Neuron (in vitro differentiated cells): Measurements from ENCODE around the gene CDIP1.
A peak's percentile ranks its signal among the peaks of the same experiment; 100 is the strongest.
"Not testable (repeated sequence)": the region's sequence is repeated elsewhere in the genome, so short reads cannot be mapped to it uniquely, and the experiment has no call there.

Experiments
- H2AFZ ChIP-seq: one replicate; pipeline ENCODE4 v1.6.1; 2013; ENCODE audit warnings: low read depth, mild to moderate bottlenecking, inconsistent platforms, low read length, moderate library complexity
- H3K27me3 ChIP-seq: one replicate; pipeline ENCODE4 v1.6.1; 2013; ENCODE audit warnings: low read length; ENCODE audit not compliant: insufficient read depth
- H3K36me3 ChIP-seq: one replicate; pipeline ENCODE4 v1.6.1; 2013; ENCODE audit warnings: low read length; ENCODE audit not compliant: insufficient read depth
- H3K4me1 ChIP-seq: one replicate; pipeline ENCODE4 v1.6.1; 2013; ENCODE audit warnings: low read length; ENCODE audit not compliant: insufficient read depth
- H3K4me3 ChIP-seq: 2 replicates; pipeline ENCODE4 v1.5.1; 2013; ENCODE audit warnings: mild to moderate bottlenecking, low read length, moderate library complexity
- H3K9me3 ChIP-seq: one replicate; pipeline ENCODE4 v1.6.1; 2013; ENCODE audit warnings: low read length

CDIP1 gene

DNA sequence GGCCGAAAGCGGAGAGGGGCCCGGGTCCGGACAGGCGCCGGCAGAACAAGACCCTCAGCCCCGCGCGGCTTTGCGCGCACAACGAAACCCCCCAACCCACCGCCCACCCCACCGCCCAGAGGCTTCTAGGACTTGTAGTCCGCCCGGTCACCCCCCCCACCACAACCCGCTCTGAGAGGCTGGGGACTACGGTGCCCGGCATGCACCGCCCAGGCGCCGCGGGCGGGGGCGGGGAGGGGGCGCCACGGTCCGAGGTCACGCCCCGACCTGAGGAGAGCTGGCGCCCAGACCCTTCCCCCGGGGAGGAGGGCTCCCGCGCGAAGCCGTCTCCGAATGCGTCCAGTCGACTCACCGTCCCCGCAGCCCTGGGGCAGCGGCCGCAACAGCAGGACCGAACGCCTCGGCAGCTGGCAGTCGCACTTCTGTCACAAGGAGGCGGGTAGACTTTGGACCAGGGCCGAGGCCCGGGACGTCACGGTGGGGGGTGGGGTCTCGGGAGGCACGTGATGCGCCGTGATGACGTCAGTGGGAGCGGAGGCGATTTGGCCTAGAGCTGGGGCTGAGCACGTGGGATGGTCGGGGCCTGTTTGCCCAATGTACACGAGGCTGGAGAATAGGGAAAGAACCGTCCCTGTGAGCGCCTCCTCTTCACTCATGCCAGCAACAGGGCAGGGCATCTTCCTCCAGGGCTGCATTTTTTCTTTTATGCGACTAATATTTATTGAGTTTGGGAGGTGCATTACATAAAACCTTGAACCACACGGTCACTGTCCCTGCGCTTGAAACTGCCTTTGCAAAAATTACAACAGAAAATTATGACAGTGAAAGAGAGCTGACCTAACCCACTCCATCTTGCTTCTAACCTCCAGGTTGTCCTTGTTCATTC lies at the start of gene CDIP1:
Gene CDIP1, minus strand, starts transcription at position 424 of the 886 bp plus-strand sequence. CDS start 24,643 bp downstream, outside the sequence.
- Histone ChIP-seq H3K9me3 (peaks cover 12% of the 10 kb centered on the region), H3K4me3 (peak within 1 kb of the TSS; percentile 77), H3K27me3 (no peaks in the 10 kb centered on the region)

DNA sequence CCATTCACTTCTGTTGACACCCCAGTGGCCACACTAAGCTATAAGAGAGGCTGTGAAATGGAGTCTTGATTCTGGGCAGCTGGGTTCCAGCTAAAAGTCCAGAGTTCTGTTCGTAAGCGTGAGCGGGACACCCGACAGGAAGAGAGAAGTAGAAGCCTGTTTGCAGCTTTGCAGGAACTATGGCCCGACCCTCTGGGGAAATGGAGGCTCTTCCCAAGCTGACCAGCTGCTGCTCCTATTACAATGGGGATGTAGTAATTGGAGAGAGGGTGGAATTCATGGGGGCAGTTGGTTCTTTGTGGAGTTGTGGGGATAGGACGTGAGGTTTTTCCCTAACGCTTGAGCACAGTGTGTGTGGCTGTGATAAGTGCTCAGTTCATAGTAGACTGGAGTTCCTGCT lies 47.7 kb upstream of the CDIP1 start:
- no peak overlapping the region for H3K4me3 ChIP-seq
- no peak overlapping the region for H2AFZ ChIP-seq
- H3K9me3 ChIP-seq: no peaks in the 10 kb centered on the region
- H3K4me1 ChIP-seq: no peaks in the 10 kb centered on the region
- no peaks in the 10 kb centered on the region for H3K27me3 ChIP-seq
- no peaks in the 10 kb centered on the region for H3K36me3 ChIP-seq

More for the DNA sequence above, at the start of gene CDIP1:
- Histone ChIP-seq H2AFZ (peak within 1 kb of the TSS; percentile 72), H3K4me1 (peaks cover 8% of the 10 kb centered on the region), H3K36me3 (peaks cover 9% of the 10 kb centered on the region)

DNA sequence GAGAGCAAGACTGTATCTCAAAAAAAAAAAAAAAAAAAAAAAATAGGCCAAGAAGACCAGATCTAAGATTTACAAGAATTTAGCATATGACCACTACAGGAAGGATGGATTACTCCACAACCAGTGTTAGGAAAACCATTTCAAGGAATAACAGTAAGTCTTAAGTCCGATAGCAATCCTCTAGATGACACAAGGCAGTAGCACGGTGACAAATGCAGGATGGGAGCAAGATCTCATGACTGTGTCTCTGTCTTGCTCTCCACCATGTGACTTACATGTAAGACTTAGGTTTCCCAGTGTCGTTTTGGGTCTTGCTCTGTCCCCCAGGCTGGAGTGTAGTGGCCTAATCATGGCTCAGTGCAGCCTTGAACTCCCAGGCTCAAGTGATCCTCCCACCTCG lies 45.3 kb upstream of the CDIP1 start:
- no peak overlapping the region for H2AFZ ChIP-seq
- no peaks in the 10 kb centered on the region for H3K36me3 ChIP-seq
- H3K9me3 ChIP-seq: no peaks in the 10 kb centered on the region
- H3K4me3 ChIP-seq: no peak overlapping the region
- H3K27me3 ChIP-seq: no peaks in the 10 kb centered on the region
- H3K4me1 ChIP-seq: no peaks in the 10 kb centered on the region

GRCh38 chr16:4580250-4580649 lies 41.7 kb upstream of the CDIP1 start:
- Histone ChIP-seq H3K4me1 (no peaks in the 10 kb centered on the region), H3K9me3 (no peaks in the 10 kb centered on the region), H3K36me3 (no peaks in the 10 kb centered on the region), H2AFZ (no peak overlapping the region), H3K27me3 (no peaks in the 10 kb centered on the region), H3K4me3 (no peak overlapping the region)

- Histone ChIP-seq H3K4me1 (no peaks in the 10 kb centered on the region), H3K36me3 (no peaks in the 10 kb centered on the region), H3K9me3 (no peaks in the 10 kb centered on the region), H2AFZ (no peak overlapping the region), H3K4me3 (no peak overlapping the region), H3K27me3 (no peaks in the 10 kb centered on the region)
Observed at GRCh38 chr16:4578961-4579530, 40.5 kb upstream of the CDIP1 start.

DNA sequence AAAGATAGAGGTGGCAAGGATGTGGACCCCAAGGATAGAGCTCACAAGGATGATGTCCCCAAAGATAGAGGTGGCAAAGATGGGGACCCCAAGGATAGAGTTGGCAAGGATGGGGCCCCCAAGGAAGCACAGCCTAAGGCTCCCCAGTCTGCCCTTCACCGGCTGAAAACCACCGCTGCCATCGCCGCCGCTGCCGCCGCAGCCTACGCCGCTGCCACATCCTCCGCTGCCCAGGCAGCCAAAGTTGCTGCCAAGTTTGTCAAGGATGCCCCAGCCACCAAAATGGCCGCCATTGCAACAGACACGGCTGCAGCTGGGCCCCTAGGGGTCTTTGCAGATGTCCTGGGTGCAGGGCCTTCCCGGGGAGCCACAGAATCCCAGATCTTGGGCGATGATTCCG lies 37.4 kb upstream of the CDIP1 start:
- Histone ChIP-seq H3K9me3 (no peaks in the 10 kb centered on the region), H3K4me1 (no peaks in the 10 kb centered on the region), H3K4me3 (no peak overlapping the region), H3K36me3 (no peaks in the 10 kb centered on the region), H2AFZ (no peak overlapping the region), H3K27me3 (no peaks in the 10 kb centered on the region)

- Histone ChIP-seq H3K4me3 (no peak overlapping the region), H3K27me3 (no peaks in the 10 kb centered on the region), H2AFZ (no peak overlapping the region), H3K9me3 (no peaks in the 10 kb centered on the region), H3K4me1 (peaks cover 5% of the 10 kb centered on the region), H3K36me3 (no peaks in the 10 kb centered on the region)
Observed at GRCh38 chr16:4574919-4575705, 36.5 kb upstream of the CDIP1 start.

DNA sequence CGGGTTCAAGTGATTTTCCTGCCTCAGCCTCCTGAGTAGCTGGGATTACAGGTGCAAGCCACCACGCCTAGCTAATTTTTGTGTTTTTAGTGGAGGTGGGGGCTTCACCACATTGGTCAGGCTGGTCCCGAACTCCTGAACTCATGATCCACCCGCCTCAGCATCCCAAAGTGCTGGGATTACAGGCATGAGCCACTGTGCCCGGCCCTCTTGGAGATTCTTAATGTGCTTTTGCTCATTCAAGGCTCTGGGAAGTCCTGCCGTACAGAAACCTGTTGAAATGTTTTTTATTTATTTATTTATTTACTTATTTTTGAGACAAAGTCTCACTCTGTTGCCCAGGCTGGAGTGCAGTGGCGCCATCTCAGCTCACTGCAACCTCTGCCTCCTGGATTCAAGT lies 35.4 kb upstream of the CDIP1 start:
- H3K9me3 ChIP-seq, H3K4me1 ChIP-seq, H3K36me3 ChIP-seq, H3K27me3 ChIP-seq, H2AFZ ChIP-seq, H3K4me3 ChIP-seq: not testable (repeated sequence)

DNA sequence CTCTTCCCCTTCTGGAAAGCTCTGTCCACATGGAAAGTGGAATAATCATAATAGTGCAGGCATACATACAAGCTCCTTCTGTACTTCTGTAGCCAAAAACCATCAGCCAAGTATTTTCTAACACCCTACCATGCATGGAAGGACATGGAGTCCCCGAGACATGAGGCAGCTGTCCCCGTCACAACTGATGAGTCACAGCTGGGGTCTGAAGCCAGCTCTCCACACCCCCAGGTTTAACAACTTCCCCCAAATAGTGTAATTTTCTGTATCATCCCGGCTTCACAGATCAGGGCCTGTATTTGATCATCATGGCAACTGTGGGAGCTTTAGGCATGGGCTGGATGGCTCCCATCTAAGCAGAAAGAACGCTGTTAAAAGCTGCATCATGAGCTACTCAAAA lies 34.1 kb upstream of the CDIP1 start:
- H3K36me3 ChIP-seq: no peaks in the 10 kb centered on the region
- H3K4me1 ChIP-seq: peaks cover 5% of the 10 kb centered on the region
- H3K9me3 ChIP-seq: no peaks in the 10 kb centered on the region
- H2AFZ ChIP-seq: no peak overlapping the region
- no peak overlapping the region for H3K4me3 ChIP-seq
- no peaks in the 10 kb centered on the region for H3K27me3 ChIP-seq

DNA sequence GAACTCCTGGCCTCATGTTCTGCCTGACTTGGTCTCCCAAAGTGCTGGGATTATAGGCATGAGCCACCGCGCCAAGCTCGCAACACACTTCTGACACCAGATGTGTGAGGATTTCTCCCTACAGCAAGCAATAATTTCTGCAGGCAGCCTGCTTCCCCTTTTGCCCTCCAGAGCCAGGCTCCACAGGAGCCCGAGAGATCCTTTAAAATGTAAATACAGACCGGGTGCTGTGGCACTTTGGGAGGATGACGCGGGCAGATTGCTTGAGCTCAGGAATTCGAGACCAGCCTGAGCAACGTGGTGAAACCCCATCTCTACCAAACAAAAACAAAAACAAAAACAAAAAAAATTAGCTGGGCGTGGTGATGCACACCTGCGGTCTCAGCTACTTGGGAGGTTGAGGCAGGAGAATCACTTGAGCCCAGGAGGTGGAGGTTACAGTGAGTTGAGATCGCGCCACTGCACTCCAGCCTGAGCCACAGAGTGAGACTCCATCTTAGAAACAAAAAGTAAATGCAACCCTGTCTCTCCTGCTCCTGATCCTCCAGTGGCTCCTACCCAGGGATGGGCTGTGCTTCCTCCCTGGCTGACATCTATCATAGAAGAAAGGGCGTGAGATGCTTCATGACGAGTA lies 32.2 kb upstream of the CDIP1 start:
- Histone ChIP-seq H3K36me3 (no peaks in the 10 kb centered on the region), H2AFZ (no peak overlapping the region), H3K27me3 (no peaks in the 10 kb centered on the region), H3K9me3 (no peaks in the 10 kb centered on the region), H3K4me3 (no peak overlapping the region), H3K4me1 (peaks cover 5% of the 10 kb centered on the region)

DNA sequence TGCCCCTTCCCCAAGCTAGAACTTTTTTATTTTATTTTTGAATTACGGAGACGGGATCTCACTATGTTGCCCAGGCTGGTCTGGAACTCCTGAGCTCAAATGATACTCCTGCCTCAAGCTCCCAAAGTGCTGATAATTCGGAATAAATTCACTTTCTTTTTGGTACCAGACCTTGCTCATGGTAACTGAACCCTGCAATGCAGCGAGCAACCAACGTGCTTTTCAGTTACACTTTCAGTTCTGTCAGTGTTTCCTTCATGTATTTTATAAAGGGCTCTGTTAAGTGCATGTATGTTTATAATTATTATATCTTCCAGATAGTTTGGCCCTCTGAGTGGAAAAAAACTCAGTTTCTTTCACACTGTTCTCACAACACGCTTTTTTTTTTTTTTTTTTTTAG lies 31.5 kb upstream of the CDIP1 start:
- no peaks in the 10 kb centered on the region for H3K27me3 ChIP-seq
- H3K4me1 ChIP-seq: peaks cover 5% of the 10 kb centered on the region
- no peaks in the 10 kb centered on the region for H3K36me3 ChIP-seq
- no peak overlapping the region for H3K4me3 ChIP-seq
- no peaks in the 10 kb centered on the region for H3K9me3 ChIP-seq
- H2AFZ ChIP-seq: no peak overlapping the region

GRCh38 chr16:4566144-4566543 lies 27.6 kb upstream of the CDIP1 start:
- H3K9me3 ChIP-seq: no peaks in the 10 kb centered on the region
- no peak overlapping the region for H2AFZ ChIP-seq
- no peaks in the 10 kb centered on the region for H3K27me3 ChIP-seq
- peaks cover 16% of the 10 kb centered on the region for H3K4me1 ChIP-seq
- no peak overlapping the region for H3K4me3 ChIP-seq
- no peaks in the 10 kb centered on the region for H3K36me3 ChIP-seq
